ENCODE results near the gene GNAI2.
A peak's percentile ranks its signal among the peaks of the same experiment; 100 is the strongest.

The GNAI2 gene

GRCh38 chr3:50255251-50255615 is 19.2 kb downstream of the GNAI2 start:
- H3K4me1 Mint-ChIP-seq: peaks cover 33% of the 10 kb centered on the region
- H3K4me3 Mint-ChIP-seq: no peak overlapping the region
- no peak overlapping the region for H3K27ac Mint-ChIP-seq
- no peak for TF ChIP-seq CTCF (IDR thresholded peaks at IDR 0.05; ENCODE audit: unreplicated experiment in 3 of 3)
- H3K36me3 Mint-ChIP-seq (ENCODE audit: low read depth): peaks cover 25% of the 10 kb centered on the region
- H3K9me3 Mint-ChIP-seq: no peaks in the 10 kb centered on the region
- H3K27me3 Mint-ChIP-seq (ENCODE audit: low read depth): no peaks in the 10 kb centered on the region

DNA sequence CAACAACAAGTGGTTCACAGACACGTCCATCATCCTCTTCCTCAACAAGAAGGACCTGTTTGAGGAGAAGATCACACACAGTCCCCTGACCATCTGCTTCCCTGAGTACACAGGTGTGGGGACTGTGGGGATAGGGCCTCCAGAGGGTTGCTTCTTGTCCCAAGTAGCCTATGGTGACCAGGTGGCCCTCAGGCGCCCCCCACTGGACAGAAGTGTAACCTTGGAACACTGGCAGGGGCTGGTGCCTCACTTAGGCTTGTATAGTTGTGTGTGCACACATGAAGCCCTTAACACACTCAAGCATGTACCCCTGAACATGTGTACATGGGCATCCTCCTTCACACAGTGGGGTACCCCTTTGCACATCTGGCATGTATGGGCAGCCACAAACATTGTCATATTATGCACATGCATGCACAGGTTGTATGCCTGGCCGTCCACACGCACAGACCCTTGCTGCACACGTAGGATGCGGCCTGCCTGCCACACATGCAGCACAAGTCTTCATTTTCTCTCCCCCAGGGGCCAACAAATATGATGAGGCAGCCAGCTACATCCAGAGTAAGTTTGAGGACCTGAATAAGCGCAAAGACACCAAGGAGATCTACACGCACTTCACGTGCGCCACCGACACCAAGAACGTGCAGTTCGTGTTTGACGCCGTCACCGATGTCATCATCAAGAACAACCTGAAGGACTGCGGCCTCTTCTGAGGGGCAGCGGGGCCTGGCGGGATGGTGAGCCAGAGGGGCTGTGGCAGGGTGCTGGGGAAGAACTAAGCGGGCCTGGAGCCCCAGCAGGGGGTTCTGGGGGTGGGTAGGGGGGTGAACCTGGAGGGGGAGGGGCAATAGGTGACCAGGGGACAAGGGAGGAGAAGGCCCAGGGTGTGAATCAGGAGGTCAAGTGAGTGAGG is 21.2 kb downstream of the GNAI2 start:
- Mint-ChIP-seq H3K27ac (peak overlapping the region; percentile 19 to 96 (median 65)), H3K4me1 (peaks cover 32% of the 10 kb centered on the region), H3K36me3 (ENCODE audit: low read depth) (peaks cover 20% of the 10 kb centered on the region), H3K9me3 (no peaks in the 10 kb centered on the region), H3K27me3 (ENCODE audit: low read depth) (no peaks in the 10 kb centered on the region), H3K4me3 (peak overlapping the region in 1 of 3 experiments; percentile 21)
- peak; percentile 34 to 42 (median 35) for TF ChIP-seq CTCF (IDR thresholded peaks at IDR 0.05; ENCODE audit: unreplicated experiment in 3 of 3)

- peak overlapping the region; percentile 96 to 99 (median 99) for H3K27ac Mint-ChIP-seq
- H3K4me1 Mint-ChIP-seq: peaks cover 40% of the 10 kb centered on the region
- H3K36me3 Mint-ChIP-seq (ENCODE audit: low read depth): peaks cover 20% of the 10 kb centered on the region
- TF ChIP-seq CTCF (IDR thresholded peaks at IDR 0.05; ENCODE audit: unreplicated experiment in 3 of 3): no peak
- no peaks in the 10 kb centered on the region for H3K27me3 Mint-ChIP-seq (ENCODE audit: low read depth)
- no peaks in the 10 kb centered on the region for H3K9me3 Mint-ChIP-seq
- H3K4me3 Mint-ChIP-seq: peak overlapping the region in 2 of 3 experiments; percentile 41 to 46
Measured at GRCh38 chr3:50258029-50258680, 22.2 kb downstream of the GNAI2 start.

- Mint-ChIP-seq H3K9me3 (no peaks in the 10 kb centered on the region), H3K4me3 (peak overlapping the region in 2 of 3 experiments; percentile 38 to 45), H3K4me1 (peaks cover 42% of the 10 kb centered on the region), H3K27me3 (ENCODE audit: low read depth) (no peaks in the 10 kb centered on the region), H3K36me3 (ENCODE audit: low read depth) (peaks cover 16% of the 10 kb centered on the region), H3K27ac (peak overlapping the region; percentile 96 to 99 (median 99))
- TF ChIP-seq CTCF (IDR thresholded peaks at IDR 0.05; ENCODE audit: unreplicated experiment in 3 of 3): no peak
Measured at GRCh38 chr3:50258979-50259378, 23.0 kb downstream of the GNAI2 start.

GRCh38 chr3:50259432-50260026 is 23.5 kb downstream of the GNAI2 start:
- Mint-ChIP-seq H3K4me3 (peak overlapping the region; percentile 79 to 87 (median 87)), H3K9me3 (no peaks in the 10 kb centered on the region), H3K36me3 (ENCODE audit: low read depth) (peaks cover 16% of the 10 kb centered on the region), H3K27me3 (ENCODE audit: low read depth) (no peaks in the 10 kb centered on the region), H3K27ac (peak overlapping the region; percentile 96 to 99 (median 99)), H3K4me1 (peaks cover 48% of the 10 kb centered on the region)
- TF ChIP-seq CTCF (IDR thresholded peaks at IDR 0.05; ENCODE audit: unreplicated experiment in 3 of 3): no peak

Data from nephron (organoid).